Panc1 (cell line): ENCODE results near the gene ADGB. TPM values are rescaled to one million over a fixed set of nuclear protein-coding genes. Genes with fewer than 3 reads are reported as not detected.

Experiments used
- ATAC-seq: fragments of 200-7000 bp; cut with Tn5 transposase; 2 replicates; pipeline ENCODE4 v1.9.1; 2020; ENCODE audit warnings: mild to moderate bottlenecking, moderate library complexity
- BruUV-seq: library from RNA; stranded (reverse); fragments of 400-500 nt; replicated peaks from 2 replicates; lab custom pipeline; 2021; lab: Mats Ljungman, UMichigan
- CTCF ChIA-PET: fragments of 300-600 bp; sonication (Branson Sonifier 250); formaldehyde crosslinking; loops from one replicate; lab custom pipeline; 2022; ENCODE audit warnings: antibody characterized with exemption; lab: Charles Lee
- POLR2A ChIA-PET: fragments of 300-600 bp; sonication (Branson Sonifier 250); formaldehyde crosslinking; loops from one replicate; lab custom pipeline; 2022; ENCODE audit warnings: antibody characterized with exemption; lab: Charles Lee
- DNase-seq: peaks from one replicate; pipeline ENCODE4 v3.0.0-alpha.2; 2010; ENCODE audit warnings: low read depth, low spot score
- H3K27ac ChIP-seq: 2 replicates; pipeline ENCODE4 v1.5.1; 2011; ENCODE audit warnings: mild to moderate bottlenecking, low read length, inconsistent platforms
- H3K27me3 ChIP-seq: fragments of 200-500 bp; sonication (Bioruptor generic); 2 replicates; pipeline ENCODE4 v1.6.0; 2014; ENCODE audit warnings: low read length, inconsistent platforms; ENCODE audit not compliant: control insufficient read depth, insufficient read depth
- H3K36me3 ChIP-seq: fragments of 200-500 bp; sonication (Bioruptor generic); 2 replicates; pipeline ENCODE4 v1.5.1; 2014; ENCODE audit warnings: inconsistent platforms, mild to moderate bottlenecking, low read length, moderate library complexity; ENCODE audit not compliant: control insufficient read depth, insufficient read depth
- H3K4me1 ChIP-seq: 2 replicates; pipeline ENCODE4 v1.5.1; 2011; ENCODE audit warnings: inconsistent platforms, mild to moderate bottlenecking, low read length, moderate library complexity; ENCODE audit not compliant: control insufficient read depth, insufficient read depth
- H3K4me3 ChIP-seq, 2 experiments: 2 replicates each; pipeline ENCODE4 v1.5.1; 2011 to 2012; ENCODE audit warnings: low read depth in 2 of 2, low read length in 2 of 2, mild to moderate bottlenecking in 2 of 2, inconsistent platforms in 1 of 2, moderate library complexity in 1 of 2
- H3K9me3 ChIP-seq: fragments of 200-500 bp; sonication (Bioruptor generic); 2 replicates; pipeline ENCODE4 v1.5.1; 2014; ENCODE audit warnings: low read depth, mild to moderate bottlenecking, inconsistent platforms, low read length, moderate library complexity; ENCODE audit not compliant: control insufficient read depth, insufficient read depth
- POLR2AphosphoS5 ChIP-seq: IDR thresholded peaks from 2 replicates; pipeline ENCODE4 v1.6.1; 2012; ENCODE audit warnings: mild to moderate bottlenecking, low read depth, low read length, moderate library complexity
- REST ChIP-seq, 2 experiments: IDR thresholded peaks; 2 replicates each; pipeline ENCODE4 v1.6.1; 2011 to 2012; ENCODE audit warnings: low read depth in 2 of 2, control low read depth in 1 of 2, low read length in 1 of 2, mild to moderate bottlenecking in 1 of 2, moderate library complexity in 1 of 2; ENCODE audit not compliant: insufficient read depth in 1 of 2
- SIN3A ChIP-seq: IDR thresholded peaks from 2 replicates; pipeline ENCODE4 v1.6.1; 2012; ENCODE audit warnings: low read depth, mild to moderate bottlenecking, low read length, moderate library complexity, borderline replicate concordance; ENCODE audit not compliant: insufficient read depth
- TCF7L2 ChIP-seq: IDR thresholded peaks from 2 replicates; pipeline ENCODE4 v1.6.1; 2011; ENCODE audit warnings: mild to moderate bottlenecking, low read depth, low read length, inconsistent platforms
- in situ Hi-C: cut with HindIII; loops from 2 replicates; pipeline ENCODE4 v1.10.0; 2016; ENCODE audit warnings: low sequenced_read_pairs, low pct_unique_long_range_greater_than_20kb
- intact Hi-C: fragments of 100-400 bp; cut with micrococcal nuclease; formaldehyde crosslinking; loops from one replicate; pipeline ENCODE4 v1.10.0; 2022; ENCODE audit not compliant: unreplicated experiment
- total RNA-seq: library from RNA; stranded (reverse); gene quantifications from one replicate; pipeline ENCODE4 v1.2.1, GENCODE V29; 2021; ENCODE audit not compliant: unreplicated experiment
- TF ChIP-seq, protein P1 (sequence below): fragments of 450-650 bp; IDR thresholded peaks from 2 replicates; pipeline ENCODE4 v1.5.1; 2017; ENCODE audit warnings: mild to moderate bottlenecking

Gene ADGB
- total RNA-seq, 1 experiment from 2014 or later: not detected

DNA sequence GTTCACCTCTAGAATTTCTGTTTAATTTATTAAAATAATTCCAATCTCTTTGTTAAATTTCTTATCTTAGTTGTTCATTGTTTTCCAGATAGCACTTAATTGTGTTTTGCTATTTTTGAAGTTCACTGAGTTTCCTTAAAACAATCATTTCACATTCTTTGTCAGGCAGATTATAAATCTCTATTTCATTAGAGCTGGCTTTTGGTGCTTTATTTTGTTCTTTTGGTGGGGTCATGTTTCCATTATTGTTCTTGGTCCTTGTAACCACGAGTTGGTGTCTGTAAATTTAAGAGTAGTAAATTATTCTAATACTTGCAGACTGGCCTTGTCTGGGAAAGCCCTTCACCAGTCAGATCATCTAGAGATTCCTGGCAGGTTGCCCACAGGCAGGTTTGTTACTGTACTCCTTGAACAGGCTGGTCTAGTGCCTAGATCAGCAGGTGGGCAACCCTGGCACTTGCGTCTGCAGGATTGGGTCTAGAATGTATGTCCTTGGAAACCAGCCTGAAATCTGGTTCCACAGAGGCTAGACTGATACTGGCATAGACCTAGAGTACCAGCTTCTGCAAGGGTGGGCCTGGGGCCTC is 110.4 kb downstream of the ADGB start:
- in situ Hi-C loops (no loop called here), intact Hi-C loops (no loop called here)
- no peak for ATAC-seq
- H3K9me3 ChIP-seq: no peaks in the 10 kb centered on the region
- no peaks in the 10 kb centered on the region for H3K36me3 ChIP-seq
- H3K4me1 ChIP-seq: no peaks in the 10 kb centered on the region
- H3K27ac ChIP-seq: no peak overlapping the region
- no peaks in the 10 kb centered on the region for H3K27me3 ChIP-seq
- ChIA-PET CTCF (no interaction called here), POLR2A (no interaction called here)
- TF ChIP-seq POLR2AphosphoS5 (no peak), TCF7L2 (no peak), REST (IDR thresholded peaks at IDR 0.05; ENCODE audit: insufficient read depth in 1 of 2, low read depth in 2 of 2, low read length in 1 of 2) (no peak), SIN3A (no peak)
- TF ChIP-seq, protein P1, sequence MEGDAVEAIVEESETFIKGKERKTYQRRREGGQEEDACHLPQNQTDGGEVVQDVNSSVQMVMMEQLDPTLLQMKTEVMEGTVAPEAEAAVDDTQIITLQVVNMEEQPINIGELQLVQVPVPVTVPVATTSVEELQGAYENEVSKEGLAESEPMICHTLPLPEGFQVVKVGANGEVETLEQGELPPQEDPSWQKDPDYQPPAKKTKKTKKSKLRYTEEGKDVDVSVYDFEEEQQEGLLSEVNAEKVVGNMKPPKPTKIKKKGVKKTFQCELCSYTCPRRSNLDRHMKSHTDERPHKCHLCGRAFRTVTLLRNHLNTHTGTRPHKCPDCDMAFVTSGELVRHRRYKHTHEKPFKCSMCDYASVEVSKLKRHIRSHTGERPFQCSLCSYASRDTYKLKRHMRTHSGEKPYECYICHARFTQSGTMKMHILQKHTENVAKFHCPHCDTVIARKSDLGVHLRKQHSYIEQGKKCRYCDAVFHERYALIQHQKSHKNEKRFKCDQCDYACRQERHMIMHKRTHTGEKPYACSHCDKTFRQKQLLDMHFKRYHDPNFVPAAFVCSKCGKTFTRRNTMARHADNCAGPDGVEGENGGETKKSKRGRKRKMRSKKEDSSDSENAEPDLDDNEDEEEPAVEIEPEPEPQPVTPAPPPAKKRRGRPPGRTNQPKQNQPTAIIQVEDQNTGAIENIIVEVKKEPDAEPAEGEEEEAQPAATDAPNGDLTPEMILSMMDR: no peak
- BruUV-seq: no TSS peak
- DNase-seq: no peak
- H3K4me3 ChIP-seq: no peak overlapping the region

DNA sequence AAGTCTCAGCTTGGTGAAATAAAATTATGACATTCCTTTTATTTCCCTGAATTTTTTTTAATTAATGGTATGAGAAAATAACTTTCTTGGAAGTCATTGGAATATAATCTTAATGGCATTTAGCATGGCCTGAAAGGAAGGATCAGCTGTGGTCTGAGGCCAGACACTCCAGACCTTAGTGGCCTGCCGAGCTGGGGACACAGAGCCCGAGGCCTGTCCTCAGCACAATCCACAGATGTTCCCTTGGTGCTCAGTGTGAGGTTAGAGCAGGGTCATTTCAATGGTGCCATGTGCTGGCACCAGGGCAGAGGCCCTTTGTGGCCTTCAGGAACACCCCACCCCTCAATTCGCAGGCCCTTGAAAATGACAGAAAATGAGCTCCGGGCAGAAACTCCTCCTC is 120.6 kb downstream of the ADGB start:
- in situ Hi-C loops: no loop called here
- ATAC-seq: no peak
- no peak for TF ChIP-seq TCF7L2
- POLR2A ChIA-PET: no interaction called here
- CTCF ChIA-PET: no interaction called here
- H3K4me1 ChIP-seq: no peaks in the 10 kb centered on the region
- H3K4me3 ChIP-seq: no peak overlapping the region
- no TSS peak for BruUV-seq
- H3K27me3 ChIP-seq: no peaks in the 10 kb centered on the region
- intact Hi-C loops: no loop called here
- no peak overlapping the region for H3K27ac ChIP-seq
- H3K9me3 ChIP-seq: no peaks in the 10 kb centered on the region
- H3K36me3 ChIP-seq: no peaks in the 10 kb centered on the region
- DNase-seq: no peak

DNA sequence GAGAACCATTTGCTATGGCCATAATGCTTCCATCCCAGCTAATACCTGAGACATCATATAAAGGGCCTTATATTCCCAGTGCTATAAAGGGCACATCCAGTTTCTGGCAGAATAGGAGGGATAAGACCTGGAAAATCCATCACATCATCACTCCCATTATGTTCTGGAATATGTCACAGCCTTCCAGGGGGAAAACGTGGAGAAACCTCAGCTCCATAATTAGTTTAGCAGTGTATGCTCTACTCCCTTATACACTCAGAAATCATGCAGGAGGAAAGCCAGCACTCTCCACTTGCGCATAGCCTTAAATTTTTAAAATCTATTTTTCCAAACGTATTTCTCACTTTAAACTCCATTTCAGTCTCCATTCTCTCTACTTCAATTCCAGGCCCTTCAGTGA is 140.9 kb downstream of the ADGB start:
- CTCF ChIA-PET: no interaction called here
- in situ Hi-C loops (no loop called here), intact Hi-C loops (no loop called here)
- H3K27ac ChIP-seq: no peak overlapping the region
- no TSS peak for BruUV-seq
- H3K9me3 ChIP-seq: no peaks in the 10 kb centered on the region
- H3K4me3 ChIP-seq: no peak overlapping the region
- no peaks in the 10 kb centered on the region for H3K36me3 ChIP-seq
- POLR2A ChIA-PET: no interaction called here
- TF ChIP-seq REST (IDR thresholded peaks at IDR 0.05; ENCODE audit: insufficient read depth in 1 of 2, low read depth in 2 of 2, low read length in 1 of 2): no peak
- TF ChIP-seq SIN3A: no peak
- TF ChIP-seq TCF7L2: no peak
- TF ChIP-seq, protein P1: no peak
- TF ChIP-seq POLR2AphosphoS5: no peak
- DNase-seq (no peak), ATAC-seq (peak; percentile 38)
- H3K4me1 ChIP-seq: no peaks in the 10 kb centered on the region
- no peaks in the 10 kb centered on the region for H3K27me3 ChIP-seq
